Cerebellar nuclear complex (tissue), 1 donor: ENCODE measurements around the gene KCTD11.

Source experiments
- DNase-seq, 2 experiments: peaks; one replicate each; lab custom pipeline; 2025; lab: John Stamatoyannopoulos, UW

The KCTD11 gene

DNA sequence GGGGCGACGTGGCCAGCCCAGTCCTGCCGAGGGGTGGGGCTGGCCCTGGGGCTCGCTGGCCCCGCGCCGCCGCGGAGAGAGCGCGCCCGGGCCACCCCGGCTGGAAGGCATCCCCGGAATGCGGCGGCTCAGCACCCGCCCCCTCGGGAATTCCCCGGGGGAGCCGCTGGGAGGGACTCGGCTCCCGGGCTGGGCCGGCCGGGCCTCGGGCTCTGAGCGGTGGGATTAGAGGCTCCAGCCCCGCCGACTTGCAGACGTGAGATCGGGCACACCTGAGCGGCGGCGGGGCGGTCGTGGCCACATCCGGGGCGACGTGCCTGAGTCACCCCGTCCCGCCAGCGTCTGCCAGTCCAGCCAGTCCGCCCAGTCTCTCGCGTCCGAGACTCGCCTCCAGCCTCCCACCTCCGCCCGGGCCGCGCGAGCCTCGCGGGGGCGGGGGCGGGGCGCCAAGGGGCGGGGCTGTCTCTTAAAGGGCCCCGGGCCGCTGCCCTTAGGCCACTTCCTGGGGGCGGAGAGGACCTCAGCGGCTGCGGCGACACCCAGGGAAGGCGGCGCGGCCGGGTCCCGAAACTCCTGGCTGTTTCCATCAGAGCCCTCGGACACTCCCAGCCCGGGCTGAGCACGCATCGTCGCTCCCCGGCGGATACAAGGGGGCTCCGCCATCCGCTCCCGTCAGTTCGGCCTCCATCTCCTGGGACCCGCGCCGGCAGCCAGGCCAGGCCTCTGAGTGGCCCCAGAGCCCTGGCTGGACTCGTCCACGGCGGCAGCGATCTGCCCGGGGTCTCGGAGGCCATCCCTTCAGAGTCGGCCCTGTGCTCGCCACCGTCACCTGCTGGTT, at the start of gene KCTD11:
TSS of gene KCTD11 (plus strand) at position 498 of the 838 bp plus-strand sequence.
- DNase-seq, result peak; percentile 4 to 20

DNA sequence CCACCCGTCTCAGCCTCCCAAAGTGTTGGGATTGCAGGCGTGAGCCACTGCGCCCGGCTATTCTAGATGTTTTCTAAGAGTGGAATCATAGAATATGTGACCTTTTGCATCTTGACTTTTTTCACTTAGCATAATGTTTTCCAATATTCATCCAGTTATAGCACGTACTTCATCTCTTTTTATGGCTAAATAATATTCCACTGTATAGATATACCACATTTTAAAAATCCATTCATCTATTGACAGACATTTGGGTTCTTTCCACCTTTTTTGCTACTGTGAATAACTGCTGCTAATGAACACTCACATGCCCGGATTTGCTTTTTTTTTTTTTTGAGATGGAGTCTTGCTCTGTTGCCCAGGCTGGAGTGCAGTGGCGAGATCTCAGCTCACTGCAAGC, 47.8 kb upstream of the KCTD11 start:
- DNase-seq, result no peak

DNA sequence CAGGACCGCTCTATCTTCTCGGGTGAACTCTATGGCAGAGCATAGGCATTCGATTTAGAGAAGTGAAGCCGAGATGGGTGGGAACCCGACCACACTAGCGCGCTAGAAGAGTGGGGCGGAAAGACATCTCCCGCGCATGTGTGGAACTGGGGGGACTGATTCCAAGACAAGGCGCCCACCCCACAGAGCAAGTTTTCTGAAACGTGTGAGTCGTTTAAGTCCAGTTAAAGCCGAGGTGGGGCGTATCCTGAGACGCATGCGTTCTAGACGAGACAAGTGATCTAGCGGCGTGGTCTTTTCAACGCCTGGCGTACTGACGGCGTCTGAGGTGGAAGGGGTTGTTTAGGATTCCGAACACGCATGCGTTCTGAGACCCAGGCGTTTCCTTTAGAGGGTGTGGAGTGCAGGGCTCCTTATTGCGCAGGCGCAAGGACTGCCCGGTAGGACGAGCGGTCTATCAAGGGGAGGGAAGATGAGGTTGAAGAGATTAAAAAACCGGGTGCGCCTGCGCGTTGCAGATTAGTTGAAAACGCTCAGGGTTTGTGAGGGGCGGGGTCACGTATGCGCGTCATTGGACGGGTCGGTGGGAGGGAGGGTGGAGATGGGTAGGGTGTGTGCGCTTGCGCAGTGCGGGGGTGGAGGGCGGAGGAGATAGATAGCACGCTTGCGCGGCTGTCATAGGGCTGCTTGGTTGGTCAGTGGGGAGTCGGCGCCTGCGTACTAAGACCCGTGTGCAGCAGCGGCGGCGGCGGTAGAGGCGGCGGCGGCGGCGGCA, 44.9 kb upstream of the KCTD11 start, which contains the start of gene EIF5A:
TSS of gene EIF5A (plus strand) at position 718 of the 775 bp plus-strand sequence. CDS start 2,008 bp downstream, outside the sequence.
- peak; percentile 91 to 97 for DNase-seq

DNA sequence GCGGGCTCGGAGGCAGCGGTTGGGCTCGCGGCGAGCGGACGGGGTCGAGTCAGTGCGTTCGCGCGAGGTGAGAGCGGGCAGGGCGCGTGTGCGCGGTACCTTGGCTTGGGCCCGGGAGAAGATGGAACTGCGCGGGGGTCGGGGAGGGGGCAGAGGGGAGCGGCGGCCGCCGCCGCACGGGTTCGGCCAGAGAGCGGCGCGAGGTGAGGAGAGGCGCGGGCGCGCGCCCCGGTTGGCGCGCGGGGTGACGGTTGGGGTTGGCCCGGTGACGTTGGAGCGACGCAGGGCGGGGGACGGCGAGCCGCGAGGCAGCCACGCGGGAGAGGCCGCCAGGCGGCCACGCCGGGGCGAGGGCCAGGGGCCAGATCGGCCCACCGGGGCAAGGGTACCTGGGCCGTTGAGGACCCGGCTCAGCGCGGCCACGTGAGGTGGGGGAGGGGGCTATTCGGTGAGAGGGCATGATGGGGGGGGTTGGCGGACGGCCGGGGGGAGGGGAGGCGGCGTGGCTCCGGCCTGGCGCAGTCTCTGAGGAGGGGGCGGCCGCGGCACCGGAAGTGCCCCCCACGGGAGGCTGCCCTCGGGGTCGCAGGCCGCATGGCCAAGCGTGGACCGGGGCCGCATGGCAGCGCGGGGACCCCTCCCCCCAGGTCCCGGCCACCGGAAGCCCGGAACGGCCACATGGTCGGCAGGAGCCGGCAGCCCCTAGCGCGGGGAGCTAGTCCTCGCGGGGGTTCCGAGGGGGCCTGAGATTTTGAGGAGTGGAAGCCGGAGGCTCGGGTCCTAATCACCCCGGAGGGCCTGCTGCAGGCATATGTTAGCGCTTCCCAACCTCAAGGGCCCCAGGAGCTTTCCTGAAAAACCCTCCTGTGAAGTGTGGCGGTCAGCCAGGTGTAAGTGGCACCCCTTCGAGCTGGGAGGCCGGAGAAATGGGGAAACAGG, 44.0 kb upstream of the KCTD11 start:
- DNase-seq, result no peak

DNA sequence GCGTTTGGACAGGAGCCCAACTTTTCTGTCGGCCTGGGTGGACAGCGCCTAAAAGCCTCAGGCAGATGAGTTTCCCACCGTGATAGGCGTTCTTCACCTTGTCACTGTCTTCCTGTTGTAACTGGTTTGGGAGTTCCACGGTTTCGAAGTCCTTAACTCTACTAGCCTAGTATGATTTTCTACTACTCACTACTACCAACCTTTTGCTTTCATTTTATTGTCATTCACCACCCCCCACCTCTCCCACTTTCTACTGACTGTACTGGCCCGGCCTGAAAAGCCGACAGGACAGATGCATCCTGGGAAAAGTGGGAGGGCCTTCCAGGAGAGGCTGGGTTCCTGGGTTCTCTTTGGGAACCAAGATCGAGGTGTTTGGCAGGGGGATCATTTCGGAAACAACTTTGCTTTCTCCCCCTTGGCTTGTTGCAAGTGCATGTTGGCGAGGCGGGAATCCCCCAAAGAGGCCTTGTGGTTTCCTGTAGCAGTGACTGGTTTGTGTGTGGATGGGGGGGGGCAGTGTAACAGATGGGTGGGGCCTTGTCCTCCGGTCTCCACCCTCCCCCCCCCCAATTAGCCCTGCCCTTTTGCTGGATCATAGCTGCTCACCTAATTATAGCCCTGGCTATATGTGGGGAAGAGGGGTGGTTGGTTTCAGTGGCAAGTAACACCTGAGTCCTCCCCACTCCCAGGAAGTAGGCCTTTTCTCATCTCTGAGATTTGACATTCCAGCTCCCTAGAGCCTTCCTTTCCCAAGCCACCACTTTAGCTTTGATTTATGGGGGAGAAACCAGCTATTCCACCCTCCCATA, 43.1 kb upstream of the KCTD11 start:
- no peak for DNase-seq

GRCh38 chr17:7309628-7310027, 42.3 kb upstream of the KCTD11 start:
- no peak for DNase-seq

- DNase-seq, result no peak
Measured at GRCh38 chr17:7311110-7311705, 40.8 kb upstream of the KCTD11 start.

GRCh38 chr17:7312432-7313087, 39.4 kb upstream of the KCTD11 start:
- DNase-seq, result no peak

GRCh38 chr17:7313088-7313889, 38.7 kb upstream of the KCTD11 start:
- DNase-seq, result no peak

- DNase-seq, result no peak
Measured at GRCh38 chr17:7313890-7314718, 37.9 kb upstream of the KCTD11 start.

DNA sequence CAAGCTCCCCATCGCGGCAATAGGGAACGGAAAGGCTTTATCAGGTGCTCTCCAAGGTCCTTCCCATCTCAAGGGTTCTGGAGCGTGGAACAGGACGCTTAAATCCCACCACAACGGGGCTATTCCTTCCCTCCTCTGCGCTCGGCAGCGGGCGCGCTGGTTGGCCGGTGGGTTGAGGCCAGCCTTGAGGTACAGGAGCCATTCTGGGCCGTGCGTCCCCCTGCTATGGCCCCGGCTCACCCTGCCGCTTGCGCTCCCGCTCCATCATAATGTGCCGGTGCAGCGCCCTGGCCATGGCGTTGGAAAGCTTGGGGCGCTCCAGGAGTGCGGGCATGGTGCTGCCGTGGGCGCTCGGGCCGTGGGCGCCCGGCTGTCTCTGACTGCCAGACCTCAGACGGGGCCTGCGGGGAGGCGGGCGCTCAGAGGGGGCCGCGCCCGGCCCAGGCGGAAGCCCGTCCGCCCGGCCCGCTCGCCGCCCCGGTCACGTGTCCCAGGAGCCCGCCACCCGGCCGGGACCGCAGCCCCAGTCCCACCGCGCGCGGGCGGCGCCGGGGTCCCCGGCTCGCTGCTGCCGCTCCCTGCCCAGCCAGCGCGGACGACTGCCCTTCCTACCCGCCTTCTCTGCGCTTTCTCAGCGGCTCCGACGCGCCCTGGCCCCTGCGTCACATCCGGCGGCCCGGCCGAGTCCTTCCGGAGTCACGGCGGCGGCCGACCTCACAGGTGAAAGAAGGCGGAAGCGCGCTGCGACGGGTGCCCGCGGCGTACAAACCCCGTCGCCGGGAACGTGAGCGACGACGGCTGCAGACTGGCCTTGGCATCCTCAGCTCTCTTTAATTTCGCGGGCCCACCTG, 37.0 kb upstream of the KCTD11 start, which contains the start of gene GPS2:
TSS of gene GPS2 (minus strand) at position 642 of the 851 bp plus-strand sequence. CDS start at position 334, 308 bp downstream.
- DNase-seq, result peak; percentile 4 to 71

- no peak for DNase-seq
Measured at GRCh38 chr17:7315570-7316235, 36.3 kb upstream of the KCTD11 start.

DNA sequence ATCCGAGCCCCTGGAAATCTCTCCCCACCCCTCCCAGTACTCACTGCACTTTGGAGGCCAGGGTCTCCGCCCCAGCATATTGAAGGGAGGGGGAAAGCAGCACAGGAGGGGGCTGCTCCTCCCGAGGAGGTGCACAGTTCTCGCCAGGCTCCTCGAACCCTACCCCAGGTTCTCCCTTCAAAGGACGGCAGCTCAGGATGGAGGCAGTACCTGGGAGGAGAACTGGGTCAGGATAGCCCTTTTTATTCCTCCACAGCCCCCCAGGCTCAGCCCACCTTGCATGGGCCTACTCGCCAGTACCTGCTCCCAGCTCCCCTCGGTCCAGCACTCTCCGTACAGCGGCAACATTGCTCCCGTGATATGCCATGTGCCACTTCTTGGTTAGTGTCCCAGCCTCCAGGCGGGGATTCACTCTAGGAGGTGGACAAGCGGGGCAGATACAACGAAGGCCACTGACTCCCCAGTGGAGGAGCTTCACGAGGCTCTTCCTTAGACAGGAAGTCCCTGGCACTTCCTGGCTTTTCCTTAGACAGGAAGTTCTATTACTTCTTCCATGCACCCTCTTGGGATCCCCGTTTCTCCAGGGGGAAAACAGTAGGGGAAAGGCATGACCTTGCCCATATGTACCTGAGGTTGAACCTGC, 34.7 kb upstream of the KCTD11 start:
- DNase-seq, result no peak

DNA sequence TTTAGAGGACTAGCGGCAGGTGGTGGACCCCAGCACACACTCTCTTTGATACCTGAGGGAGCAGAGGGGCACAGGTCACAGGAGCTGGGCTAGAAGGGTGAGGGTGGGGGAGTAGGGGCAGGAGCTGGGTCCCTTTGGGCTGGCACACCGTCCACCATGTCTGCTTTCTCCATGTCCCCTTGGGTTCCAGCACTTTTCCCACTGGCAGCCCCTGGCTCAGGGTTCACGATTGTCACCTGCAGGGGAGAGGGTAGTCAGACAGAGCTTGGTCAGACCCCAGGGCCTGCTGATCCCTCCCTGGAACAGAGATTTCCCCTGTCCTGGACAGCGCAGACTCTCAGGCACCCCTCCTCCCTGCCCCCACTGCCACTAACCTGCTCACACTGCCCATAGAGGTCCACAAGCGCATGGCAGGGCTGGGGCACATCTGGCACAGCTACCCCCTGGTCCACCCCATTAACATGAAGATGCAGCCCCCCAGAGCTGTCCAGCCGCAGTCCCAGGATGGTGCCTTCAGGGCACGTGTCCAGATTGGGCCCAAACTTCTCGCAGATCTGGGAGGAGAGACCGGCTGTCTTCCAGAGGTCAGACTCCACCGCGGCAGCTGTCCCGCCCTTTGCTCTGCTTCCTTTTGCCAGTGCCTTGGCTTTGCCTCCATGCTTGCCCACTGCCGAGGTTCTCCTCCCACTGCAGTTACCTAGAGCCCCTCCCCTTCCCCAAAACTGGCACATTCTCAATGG, 33.7 kb upstream of the KCTD11 start:
- no peak for DNase-seq

GRCh38 chr17:7321466-7321865, 30.5 kb upstream of the KCTD11 start:
- DNase-seq, result no peak
